ENCODE data around the gene PDE9A. TPM values are rescaled to one million over a fixed set of nuclear protein-coding genes. Genes with fewer than 3 reads are reported as not detected.

The PDE9A gene
- total and polyA plus RNA-seq, 2 experiments from 2014 or later: not detected

DNA sequence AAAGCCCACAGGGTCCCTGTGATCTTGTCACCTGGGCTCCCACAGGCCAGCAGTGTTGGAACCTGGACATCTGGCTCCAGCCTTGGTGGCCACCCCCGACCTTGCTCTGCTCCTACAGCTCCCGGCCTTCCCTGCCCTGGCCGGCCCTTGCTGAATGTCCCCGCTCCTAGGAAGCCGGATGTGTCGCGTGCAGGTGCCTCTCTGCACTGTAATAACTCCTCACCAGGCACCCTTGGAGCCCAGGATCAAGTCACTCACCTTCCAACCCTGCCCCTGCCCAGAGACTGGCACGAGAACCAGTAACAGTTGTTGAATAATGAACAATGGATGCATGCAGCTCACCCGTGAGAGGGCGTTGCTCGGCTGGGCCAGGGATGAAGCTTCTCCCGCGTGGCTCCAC lies 12.1 kb downstream of the PDE9A start:
- no peaks in the 10 kb centered on the region for H3K9me3 ChIP-seq (ENCODE audit: low read depth)
- H3K27me3 ChIP-seq (replicated peaks; ENCODE audit: insufficient read depth): no peaks in the 10 kb centered on the region; the same call in 1 of the 2 replicates
- H3K9ac ChIP-seq: no peak overlapping the region
- no peak overlapping the region for H3K4me3 ChIP-seq
- in situ Hi-C loops (cut with MboI): no loop called here
- H3F3A ChIP-seq (ENCODE audit: insufficient read depth): no peaks in the 10 kb centered on the region
- no peaks in the 10 kb centered on the region for H3K36me3 ChIP-seq (ENCODE audit: low read depth)
- no peaks in the 10 kb centered on the region for H4K20me1 ChIP-seq (ENCODE audit: insufficient read depth)
- H3K9me2 ChIP-seq (ENCODE audit: insufficient read depth): no peaks in the 10 kb centered on the region
- no peaks in the 10 kb centered on the region for H3K79me2 ChIP-seq (ENCODE audit: insufficient read depth)
- TF ChIP-seq EZH2phosphoT487 (IDR thresholded peaks at IDR 0.05; ENCODE audit: insufficient read depth, low read depth) (no peak), EZH2 (IDR thresholded peaks at IDR 0.05; ENCODE audit: insufficient read depth, poor library complexity, severe bottlenecking) (no peak)
- no peaks in the 10 kb centered on the region for H3K4me1 ChIP-seq (ENCODE audit: insufficient read depth)
- H3K4me2 ChIP-seq (ENCODE audit: unreplicated experiment): no peak overlapping the region
- WGBS, 2 experiments (ENCODE audit: low coverage in 1 of 2, low lambda C conversion rate in 2 of 2, missing lambda C conversion rate in 2 of 2): 77 to 85% methylated on average over 12 to 13 of the region's 13 CpGs
- no peak overlapping the region for H2AFZ ChIP-seq
- H3K27ac ChIP-seq: no peak overlapping the region
- DNase-seq: no peak

DNA sequence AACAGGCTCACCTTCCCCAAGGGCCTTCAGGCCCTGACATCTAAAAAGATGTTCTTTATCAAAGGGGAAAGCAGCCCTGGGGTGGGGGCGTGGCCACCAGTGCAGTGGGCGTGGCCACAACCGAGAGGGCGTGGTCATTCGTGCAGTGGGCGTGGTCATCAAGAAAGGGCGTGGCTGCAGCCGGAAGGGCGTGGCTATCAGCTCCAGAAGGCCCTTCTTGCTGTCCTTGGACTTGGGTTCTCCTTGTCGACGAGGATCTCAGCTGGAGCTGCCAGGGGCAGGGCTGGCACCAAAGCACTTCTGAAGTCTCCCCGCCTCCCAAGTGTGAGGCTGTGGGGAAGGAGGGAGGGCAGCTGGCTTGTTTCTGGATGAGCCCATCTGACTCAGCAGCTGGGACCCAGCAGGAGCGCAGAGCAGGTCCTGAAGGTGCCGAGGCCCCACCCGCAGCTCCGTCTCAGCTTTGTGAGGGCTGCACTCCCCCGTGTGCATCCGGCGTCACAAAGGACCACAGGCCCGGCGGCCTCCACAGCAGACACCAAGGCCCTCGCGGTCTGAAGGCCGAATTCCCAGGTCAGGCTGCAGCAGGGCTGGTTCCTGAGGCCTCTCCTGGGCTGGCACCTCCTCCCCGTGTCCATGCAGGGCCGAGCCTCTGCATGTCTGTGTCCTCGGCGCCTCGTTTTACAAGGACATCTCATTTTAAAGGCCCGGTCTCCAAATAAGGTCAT lies 12.8 kb downstream of the PDE9A start:
- Histone ChIP-seq H2AFZ (no peak overlapping the region), H3K36me3 (ENCODE audit: low read depth) (no peaks in the 10 kb centered on the region), H3K9ac (no peak overlapping the region), H3F3A (ENCODE audit: insufficient read depth) (no peaks in the 10 kb centered on the region), H4K20me1 (ENCODE audit: insufficient read depth) (no peaks in the 10 kb centered on the region), H3K9me3 (ENCODE audit: low read depth) (no peaks in the 10 kb centered on the region), H3K4me3 (no peak overlapping the region), H3K27ac (no peak overlapping the region), H3K4me2 (ENCODE audit: unreplicated experiment) (no peak overlapping the region), H3K27me3 (replicated peaks; ENCODE audit: insufficient read depth) (peaks cover 1% of the 10 kb centered on the region; the same call in 1 of the 2 replicates), H3K4me1 (ENCODE audit: insufficient read depth) (no peaks in the 10 kb centered on the region), H3K79me2 (ENCODE audit: insufficient read depth) (no peaks in the 10 kb centered on the region), H3K9me2 (ENCODE audit: insufficient read depth) (no peaks in the 10 kb centered on the region)
- peak; percentile 40 for DNase-seq
- 80 to 83% methylated on average over 29 to 30 of the region's 30 CpGs for WGBS, 2 experiments (ENCODE audit: low coverage in 1 of 2, low lambda C conversion rate in 2 of 2, missing lambda C conversion rate in 2 of 2)
- TF ChIP-seq EZH2phosphoT487 (IDR thresholded peaks at IDR 0.05; ENCODE audit: insufficient read depth, low read depth) (no peak), EZH2 (IDR thresholded peaks at IDR 0.05; ENCODE audit: insufficient read depth, poor library complexity, severe bottlenecking) (no peak)
- in situ Hi-C loops (cut with MboI): no loop called here

DNA sequence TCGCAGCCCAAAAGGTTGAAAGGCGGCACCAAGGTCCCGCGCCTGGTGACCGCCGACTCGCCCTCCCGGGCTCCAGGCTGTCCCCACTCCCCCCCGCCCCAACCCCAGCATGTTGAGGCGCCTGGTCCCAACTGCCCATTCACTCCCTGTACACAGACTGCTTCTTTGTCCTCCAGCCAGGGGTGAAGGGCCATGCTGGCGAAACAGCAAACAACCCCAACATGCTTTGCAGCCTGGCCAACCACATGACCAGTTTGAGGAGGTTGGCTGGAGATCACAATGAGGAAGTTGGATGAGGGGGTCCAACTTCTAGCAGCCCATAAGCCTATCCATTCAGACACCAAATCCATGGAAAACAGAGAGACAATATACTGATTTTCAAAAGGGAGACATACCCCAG lies 13.5 kb downstream of the PDE9A start:
- no peaks in the 10 kb centered on the region for H4K20me1 ChIP-seq (ENCODE audit: insufficient read depth)
- no peaks in the 10 kb centered on the region for H3K9me2 ChIP-seq (ENCODE audit: insufficient read depth)
- H3K36me3 ChIP-seq (ENCODE audit: low read depth): no peaks in the 10 kb centered on the region
- in situ Hi-C loops (cut with MboI): no loop called here
- peaks cover 9% of the 10 kb centered on the region; the same call in 1 of the 2 replicates for H3K27me3 ChIP-seq (replicated peaks; ENCODE audit: insufficient read depth)
- no peak for DNase-seq
- no peak for TF ChIP-seq EZH2 (IDR thresholded peaks at IDR 0.05; ENCODE audit: insufficient read depth, poor library complexity, severe bottlenecking)
- no peak for TF ChIP-seq EZH2phosphoT487 (IDR thresholded peaks at IDR 0.05; ENCODE audit: insufficient read depth, low read depth)
- no peaks in the 10 kb centered on the region for H3F3A ChIP-seq (ENCODE audit: insufficient read depth)
- no peaks in the 10 kb centered on the region for H3K9me3 ChIP-seq (ENCODE audit: low read depth)
- H3K79me2 ChIP-seq (ENCODE audit: insufficient read depth): no peaks in the 10 kb centered on the region
- no peak overlapping the region for H3K4me2 ChIP-seq (ENCODE audit: unreplicated experiment)
- WGBS, 2 experiments (ENCODE audit: low coverage in 1 of 2, low lambda C conversion rate in 2 of 2, missing lambda C conversion rate in 2 of 2): 40 to 79% methylated on average over 1 to 11 of the region's 11 CpGs
- H3K4me3 ChIP-seq: no peak overlapping the region
- H3K27ac ChIP-seq: no peak overlapping the region
- H3K9ac ChIP-seq: no peak overlapping the region
- no peak overlapping the region for H2AFZ ChIP-seq
- H3K4me1 ChIP-seq (ENCODE audit: insufficient read depth): no peaks in the 10 kb centered on the region

DNA sequence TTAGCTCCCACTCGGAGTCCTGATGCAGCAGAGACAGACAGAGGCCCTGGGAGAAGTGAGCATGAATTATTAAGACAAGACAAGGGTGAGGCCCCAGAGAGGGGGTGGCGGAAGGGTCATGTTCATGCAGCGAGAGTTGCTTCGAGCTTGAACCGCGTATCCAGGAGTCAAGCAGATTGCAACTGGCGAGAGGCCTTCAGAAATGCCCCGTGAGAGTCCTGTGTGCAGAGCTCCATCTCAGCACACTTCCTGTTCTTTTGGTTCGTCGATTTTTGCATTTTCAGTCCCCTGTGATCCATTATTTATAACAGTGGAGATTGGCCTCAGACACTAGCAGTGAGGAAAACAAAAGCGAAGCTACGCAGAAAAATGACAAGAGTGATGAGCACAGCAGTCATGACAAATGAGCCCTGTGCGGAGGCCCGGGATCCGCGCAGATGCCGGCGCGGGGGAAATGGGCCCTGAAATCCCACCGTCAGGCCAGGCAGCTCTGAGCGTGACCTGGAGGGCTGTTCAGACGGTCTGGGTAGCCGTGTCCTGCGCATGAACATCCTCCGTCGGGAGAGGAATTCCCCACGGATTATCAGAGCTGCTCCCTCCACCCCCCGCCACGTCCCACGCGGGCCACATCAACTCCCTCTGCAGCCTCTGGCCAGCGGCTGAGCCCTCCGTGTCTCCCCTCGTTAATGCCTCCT lies 15.0 kb downstream of the PDE9A start:
- Histone ChIP-seq H3K79me2 (ENCODE audit: insufficient read depth) (no peaks in the 10 kb centered on the region), H3K27me3 (replicated peaks; ENCODE audit: insufficient read depth) (peaks cover 11% of the 10 kb centered on the region; the same call in 1 of the 2 replicates), H3K9ac (no peak overlapping the region), H3K4me1 (ENCODE audit: insufficient read depth) (no peaks in the 10 kb centered on the region), H3K4me3 (no peak overlapping the region), H3K9me2 (ENCODE audit: insufficient read depth) (no peaks in the 10 kb centered on the region), H3F3A (ENCODE audit: insufficient read depth) (no peaks in the 10 kb centered on the region), H3K9me3 (ENCODE audit: low read depth) (no peaks in the 10 kb centered on the region), H2AFZ (no peak overlapping the region), H3K27ac (no peak overlapping the region), H3K36me3 (ENCODE audit: low read depth) (no peaks in the 10 kb centered on the region), H3K4me2 (ENCODE audit: unreplicated experiment) (no peak overlapping the region), H4K20me1 (ENCODE audit: insufficient read depth) (no peaks in the 10 kb centered on the region)
- 55 to 63% methylated on average over 34 of the region's 34 CpGs for WGBS, 2 experiments (ENCODE audit: low coverage in 1 of 2, low lambda C conversion rate in 2 of 2, missing lambda C conversion rate in 2 of 2)
- DNase-seq: no peak
- in situ Hi-C loops (cut with MboI): no loop called here
- TF ChIP-seq EZH2 (IDR thresholded peaks at IDR 0.05; ENCODE audit: insufficient read depth, poor library complexity, severe bottlenecking) (no peak), EZH2phosphoT487 (IDR thresholded peaks at IDR 0.05; ENCODE audit: insufficient read depth, low read depth) (no peak)
